Right ventricle myocardium superior (tissue), 1 donor: Measurements from ENCODE around the gene NCOA3. TPM values are rescaled to one million over a fixed set of nuclear protein-coding genes. Genes with fewer than 3 reads are reported as not detected.
"Not testable (repeated sequence)": the region's sequence is repeated elsewhere in the genome, so short reads cannot be mapped to it uniquely, and the experiment has no call there.

ENCODE experiments used
- ATAC-seq: fragments of 200-7000 bp; cut with Tn5 transposase; one replicate; pipeline ENCODE4 v1.9.1; 2020; ENCODE audit warnings: mild to moderate bottlenecking; ENCODE audit not compliant: poor library complexity
- DNase-seq: peaks from one replicate; pipeline ENCODE4 v3.0.0-alpha.2; 2020
- intact Hi-C: fragments of 100-400 bp; cut with DNase I; formaldehyde crosslinking; loops from one replicate; pipeline ENCODE4 v1.11.2; 2022
- long read RNA-seq: library from polyadenylated mRNA; unstranded; transcript quantifications from one replicate; pipeline ENCODE4 v2.0.0, GENCODE V29; 2021
- total RNA-seq: library from RNA; stranded (reverse); fragmentation: NEBNext Ultra II Directional; extraction: Animal tissue kit (Norgen Biotek cat#: 25700); gene quantifications from one replicate; pipeline ENCODE4 v1.2.1, GENCODE V29; 2021
- donor health status: DM: no; HTN: yes; CAD: no; lungs with severe emphysema.

Gene NCOA3
- 19.1 TPM for total RNA-seq
- long read RNA-seq, partial matches to known transcripts: 6 of 7 reads
- long read RNA-seq, other reads (novel, unspliced or antisense): 1 of 7 reads

- ATAC-seq: peak; percentile 98
- intact Hi-C loops: loop anchor here (10.0 kb wide), 1 partner anchor 113 kb away; no protein-coding TSS in a partner anchor
- DNase-seq: peak; percentile 99
These were observed at the start of gene NCOA3 for GRCh38 chr20:47501482-47502270. NCOA3 (plus strand) TSS chr20:47501887; CDS start chr20:47622248, 120,361 bp downstream.

GRCh38 chr20:47452736-47453161, 48.9 kb upstream of the NCOA3 start:
- DNase-seq: no peak
- intact Hi-C loops: no loop called here
- no peak for ATAC-seq

- ATAC-seq: no peak
- intact Hi-C loops: no loop called here
- no peak for DNase-seq
These were observed 48.4 kb upstream of the NCOA3 start for GRCh38 chr20:47453167-47453782.

- ATAC-seq (no peak), DNase-seq (no peak)
- intact Hi-C loops: no loop called here
These were observed 47.2 kb upstream of the NCOA3 start for GRCh38 chr20:47454298-47455132.

- intact Hi-C loops: no loop called here
- no peak for ATAC-seq
- no peak for DNase-seq
These were observed 46.3 kb upstream of the NCOA3 start for GRCh38 chr20:47455133-47456040.

GRCh38 chr20:47456041-47456537, 45.6 kb upstream of the NCOA3 start:
- intact Hi-C loops: no loop called here
- ATAC-seq (no peak), DNase-seq (no peak)

GRCh38 chr20:47456952-47457724, 44.5 kb upstream of the NCOA3 start:
- intact Hi-C loops: no loop called here

GRCh38 chr20:47458280-47459050, 43.2 kb upstream of the NCOA3 start:
- DNase-seq, intact Hi-C loops, ATAC-seq: not testable (repeated sequence)

More at GRCh38 chr20:47456952-47457724, 44.5 kb upstream of the NCOA3 start:
- ATAC-seq: no peak
- no peak for DNase-seq

GRCh38 chr20:47459344-47460073, 42.2 kb upstream of the NCOA3 start:
- ATAC-seq: no peak

GRCh38 chr20:47460761-47461112, 41.0 kb upstream of the NCOA3 start:
- intact Hi-C loops, ATAC-seq, DNase-seq: not testable (repeated sequence)

More at GRCh38 chr20:47459344-47460073, 42.2 kb upstream of the NCOA3 start:
- intact Hi-C loops: no loop called here
- no peak for DNase-seq

- DNase-seq (no peak), ATAC-seq (no peak)
- intact Hi-C loops: no loop called here
These were observed 40.5 kb upstream of the NCOA3 start for GRCh38 chr20:47461120-47461685.

GRCh38 chr20:47461906-47462305, 39.8 kb upstream of the NCOA3 start:
- intact Hi-C loops, ATAC-seq, DNase-seq: not testable (repeated sequence)

- intact Hi-C loops: no loop called here
- DNase-seq: peak; percentile 73
These were observed 37.1 kb upstream of the NCOA3 start for GRCh38 chr20:47464380-47465101.

GRCh38 chr20:47465335-47466090, 36.2 kb upstream of the NCOA3 start:
- DNase-seq: no peak
- intact Hi-C loops: no loop called here
- no peak for ATAC-seq

More at GRCh38 chr20:47464380-47465101, 37.1 kb upstream of the NCOA3 start:
- peak; percentile 96 for ATAC-seq
